Uterus (tissue), 2 donors: ENCODE measurements around the gene TIMP1.

Source experiments
- CTCF ChIP-seq, 4 experiments: fragments of 200-600 bp in 2 of 4; fragments of 450-650 bp in 2 of 4; sonication (generic) in 2 of 4; IDR thresholded peaks; one replicate each; pipeline ENCODE4 v1.5.1; 2016 to 2019; ENCODE audit warnings: antibody characterized with exemption in 4 of 4, mild to moderate bottlenecking in 2 of 4, moderate library complexity in 1 of 4
- POLR2A ChIP-seq, 2 donors: fragments of 450-650 bp; IDR thresholded peaks; one replicate each; pipeline ENCODE4 v1.6.1; 2016; ENCODE audit warnings: antibody characterized with exemption in 2 of 2, mild to moderate bottlenecking in 1 of 2, moderate library complexity in 1 of 2

GRCh38 chrX:47562615-47563243, 19.5 kb upstream of the TIMP1 start:
- no peak for TF ChIP-seq CTCF (IDR thresholded peaks at IDR 0.05)
- TF ChIP-seq POLR2A (IDR thresholded peaks at IDR 0.05): no peak
